GM18868 (cell line): Measurements from ENCODE around the gene FAM110C.
"Not testable (repeated sequence)": the region's sequence is repeated elsewhere in the genome, so short reads cannot be mapped to it uniquely, and the experiment has no call there.

ENCODE experiments used
- ATAC-seq: cut with Tn5 transposase; IDR thresholded peaks from one replicate; pipeline ENCODE4 v1.9.1; 2021; ENCODE audit warnings: mild to moderate bottlenecking, moderate library complexity; ENCODE audit not compliant: unreplicated experiment

Gene FAM110C

DNA sequence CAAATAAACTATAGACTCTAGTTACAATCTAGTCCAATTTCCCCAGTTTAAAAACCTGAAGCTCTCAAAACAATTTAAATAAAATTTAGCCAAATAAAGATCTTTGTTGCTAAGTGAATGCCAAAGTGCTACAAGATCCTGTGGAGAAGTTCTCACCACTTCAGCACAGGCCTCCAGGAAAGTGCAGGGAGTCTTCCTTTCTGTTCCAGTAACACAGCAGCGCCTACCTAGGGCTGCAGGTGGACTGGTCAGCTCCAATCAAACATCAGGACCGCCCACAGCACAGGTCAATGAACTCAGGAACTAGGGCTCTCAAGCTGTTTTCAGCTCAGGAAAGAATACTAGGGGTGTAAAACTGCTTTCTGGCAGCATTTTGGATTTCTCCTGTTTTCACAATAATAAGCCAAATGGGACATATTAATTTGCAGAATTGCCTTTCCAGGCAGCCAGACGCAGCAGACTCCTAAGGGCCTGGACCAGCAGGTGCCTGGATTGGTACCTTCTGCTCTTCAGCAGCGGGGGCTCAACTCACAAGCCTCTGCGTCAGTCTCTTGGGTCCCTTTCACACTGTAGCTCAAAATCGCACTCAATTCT lies 1.5 kb downstream of the FAM110C start:
- ATAC-seq: no peak

DNA sequence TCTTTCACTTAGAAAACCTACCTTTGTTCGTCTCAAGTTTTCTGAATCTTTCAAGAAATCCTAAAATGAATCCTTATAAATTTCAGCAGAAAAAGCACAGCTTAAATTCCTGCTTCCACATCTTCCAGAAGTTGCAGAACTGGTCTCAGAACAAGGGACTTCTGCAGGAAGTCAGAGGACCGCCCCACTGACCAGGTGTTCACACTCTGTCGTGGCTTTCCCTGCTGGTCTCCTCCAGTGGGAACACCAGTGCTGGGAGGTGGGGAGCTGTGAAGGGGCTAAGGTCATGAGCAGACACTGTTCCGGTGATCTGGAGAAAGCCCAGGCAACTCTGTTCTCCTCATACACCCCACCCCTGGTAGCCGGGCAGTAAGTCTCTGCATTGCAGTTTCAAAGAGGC lies 3.5 kb downstream of the FAM110C start:
- no peak for ATAC-seq

DNA sequence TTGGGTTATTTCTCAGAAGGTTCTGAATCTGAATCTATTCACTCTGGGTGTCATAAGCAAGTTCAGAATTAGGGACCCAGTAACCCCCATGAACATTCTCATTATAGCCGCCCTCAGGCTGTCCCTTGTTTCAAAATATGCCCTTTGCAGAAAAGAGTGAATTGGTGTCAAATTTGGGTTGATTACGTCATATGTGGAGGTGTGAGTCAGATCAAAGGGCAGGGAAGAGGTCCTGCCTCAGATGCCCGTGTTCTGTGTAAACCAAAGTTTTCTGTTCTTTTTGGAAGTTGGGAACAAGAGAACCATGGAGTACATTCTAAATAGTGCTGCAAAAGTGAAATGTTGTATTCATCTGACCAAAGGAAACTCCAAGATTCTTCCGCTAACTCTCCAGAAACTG lies 5.8 kb downstream of the FAM110C start:
- ATAC-seq: no peak

DNA sequence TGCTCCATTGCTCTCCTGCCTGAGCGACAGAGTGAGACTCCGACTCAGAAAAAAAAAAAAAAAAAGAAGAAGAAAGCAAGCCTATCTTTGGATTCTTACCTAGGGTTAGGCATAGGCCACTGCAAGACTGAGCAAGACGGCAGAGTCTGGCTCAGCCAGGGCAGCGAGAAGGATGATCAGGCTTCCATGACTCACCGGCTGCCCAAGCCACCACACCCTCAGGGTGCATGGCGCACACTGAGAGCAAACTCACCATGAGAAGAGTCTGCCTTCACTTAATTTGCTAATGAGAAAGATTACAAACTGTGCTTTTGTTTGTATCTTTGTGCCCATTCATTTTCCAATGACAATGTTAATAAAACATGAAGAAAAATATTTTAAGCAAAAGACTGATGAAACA lies 8.2 kb downstream of the FAM110C start:
- ATAC-seq: no peak

DNA sequence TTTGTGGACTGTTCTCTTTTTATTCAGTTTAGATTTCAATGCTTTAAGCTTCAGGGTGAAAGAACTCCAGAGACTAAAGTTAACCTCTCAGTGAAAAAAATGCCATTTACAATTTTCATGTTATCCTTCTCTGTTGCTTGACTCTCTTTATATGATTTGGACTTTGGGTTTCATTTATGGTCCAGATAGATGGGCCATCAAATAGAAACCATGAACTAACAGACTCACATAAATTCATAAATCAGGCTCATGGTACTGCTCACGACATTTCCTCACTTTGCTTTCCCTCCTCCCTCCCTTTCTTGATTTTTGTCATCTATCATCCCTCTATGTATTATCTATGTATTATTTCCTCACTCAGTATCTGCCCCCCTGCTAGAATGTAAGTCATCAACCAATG lies 10.0 kb downstream of the FAM110C start:
- no peak for ATAC-seq

DNA sequence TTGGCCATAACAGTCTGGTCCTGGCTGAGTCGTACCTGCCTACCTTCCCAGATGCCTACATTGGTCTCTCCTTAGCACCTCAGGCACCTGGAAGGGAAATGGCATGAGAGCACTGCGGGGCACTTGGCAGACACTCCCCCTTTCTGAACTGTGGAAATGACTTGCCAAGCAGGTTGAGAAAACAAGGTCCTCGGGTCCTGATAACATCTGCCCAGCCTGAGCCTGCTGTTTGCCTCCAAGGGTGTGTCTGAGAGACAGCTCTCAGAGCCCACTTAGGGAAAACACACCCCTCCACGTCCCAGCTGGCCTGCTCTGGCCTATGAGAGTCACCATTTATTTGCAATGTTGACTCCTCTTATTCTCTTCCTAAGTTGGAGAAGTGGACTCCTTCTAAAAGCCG lies 10.5 kb downstream of the FAM110C start:
- ATAC-seq: no peak

DNA sequence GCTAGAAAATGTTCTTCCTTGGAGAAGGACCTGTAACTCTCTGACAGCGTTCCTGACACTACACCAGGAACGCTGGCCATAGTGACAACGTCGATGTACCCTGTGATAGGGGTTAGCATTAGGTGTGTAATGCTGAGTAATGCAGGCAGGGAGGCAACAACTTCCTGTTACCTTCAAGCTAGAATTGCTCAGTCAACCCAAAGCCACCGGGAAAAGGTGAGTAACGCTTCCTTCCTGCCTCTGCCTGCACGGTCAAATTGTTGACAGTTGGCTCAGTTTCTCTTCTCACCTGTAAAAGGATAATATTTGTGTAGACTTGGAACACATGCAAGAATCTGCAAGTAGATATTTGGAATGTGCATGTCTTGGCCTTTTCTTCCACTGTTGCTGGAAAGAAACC lies 12.7 kb downstream of the FAM110C start:
- ATAC-seq: no peak

DNA sequence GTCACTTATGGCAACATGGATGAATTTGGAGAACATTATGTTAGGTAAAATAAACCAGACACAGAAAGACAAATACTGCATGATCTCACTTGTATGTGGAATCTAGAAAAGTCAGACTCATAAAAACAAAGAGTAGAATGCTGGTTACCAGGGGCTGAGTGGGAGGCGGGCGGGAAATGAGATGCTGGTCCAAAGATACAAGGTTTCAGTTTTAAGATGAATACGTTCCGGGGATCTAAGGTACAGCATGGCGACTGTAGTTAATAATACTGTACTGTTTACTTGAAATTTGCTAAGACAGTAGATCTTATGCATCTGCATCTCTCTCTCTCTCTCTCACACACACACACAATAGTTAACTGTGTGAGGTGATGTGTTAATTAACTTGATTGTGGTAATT lies 14.2 kb downstream of the FAM110C start:
- ATAC-seq: no peak

DNA sequence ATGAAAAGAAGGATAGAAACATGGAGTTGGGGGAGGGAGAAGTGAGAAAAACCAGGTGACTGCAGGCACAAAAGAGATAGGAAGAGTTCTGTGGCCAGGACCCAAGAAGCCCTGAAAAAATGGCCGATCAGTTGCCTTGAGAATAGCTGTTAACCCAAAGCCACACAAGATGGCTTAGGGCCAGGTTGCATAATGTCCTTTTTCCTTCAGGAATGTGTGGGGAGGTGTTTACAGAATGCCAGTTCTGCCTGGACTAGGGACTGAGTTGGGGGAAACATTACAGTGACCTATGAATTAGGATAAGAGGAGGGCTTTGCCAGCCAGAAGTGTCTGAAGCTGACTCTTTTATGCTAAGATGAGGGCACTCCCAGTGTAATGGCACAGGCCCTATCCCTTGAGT lies 17.1 kb downstream of the FAM110C start:
- ATAC-seq: no peak

DNA sequence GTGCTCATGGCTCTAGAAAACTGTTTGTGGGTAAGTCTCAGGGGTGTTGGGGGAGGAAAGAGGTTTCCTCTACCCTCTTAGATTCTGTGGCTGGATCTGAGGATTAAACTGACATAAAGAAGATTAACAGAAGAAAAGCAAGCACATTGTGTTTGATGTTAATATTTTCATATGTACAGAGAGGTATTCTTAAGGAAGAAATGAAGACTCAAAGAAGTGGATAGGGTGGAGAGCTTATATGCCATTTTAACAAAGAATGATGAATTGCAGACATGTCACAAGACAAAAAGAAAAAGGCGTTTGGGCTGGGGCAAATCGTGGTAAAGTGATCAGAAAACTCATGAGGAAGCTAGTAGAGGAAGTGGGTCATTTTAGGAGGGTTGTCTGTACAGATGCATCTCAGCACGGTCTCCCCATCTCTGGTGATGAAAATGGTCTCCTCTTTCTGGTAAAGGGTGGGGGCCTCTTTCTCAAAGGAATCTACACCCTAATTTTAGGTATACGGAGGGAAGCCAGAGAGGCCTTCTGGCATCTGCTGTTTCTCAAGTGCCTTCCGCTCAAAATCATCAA lies 17.8 kb downstream of the FAM110C start:
- no peak for ATAC-seq

DNA sequence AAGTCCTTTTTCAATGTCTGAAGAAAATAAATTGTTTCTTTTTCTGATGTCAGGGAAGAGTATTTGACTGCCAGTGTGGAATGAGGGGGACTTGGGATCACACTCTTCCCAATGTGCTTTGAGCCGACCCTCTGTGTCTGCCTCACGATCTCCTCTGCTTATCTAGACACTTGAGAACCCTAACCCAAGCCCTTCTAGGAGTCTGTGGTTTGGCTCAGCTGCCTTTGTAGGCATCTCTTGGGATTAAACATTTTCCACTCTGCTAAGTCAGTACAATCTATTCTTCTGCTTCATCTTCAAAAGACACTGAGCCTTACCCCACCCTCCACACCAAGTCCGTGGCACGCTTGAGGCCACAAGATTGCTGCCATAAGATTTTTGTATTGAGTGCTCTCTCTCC lies 19.4 kb downstream of the FAM110C start:
- no peak for ATAC-seq

DNA sequence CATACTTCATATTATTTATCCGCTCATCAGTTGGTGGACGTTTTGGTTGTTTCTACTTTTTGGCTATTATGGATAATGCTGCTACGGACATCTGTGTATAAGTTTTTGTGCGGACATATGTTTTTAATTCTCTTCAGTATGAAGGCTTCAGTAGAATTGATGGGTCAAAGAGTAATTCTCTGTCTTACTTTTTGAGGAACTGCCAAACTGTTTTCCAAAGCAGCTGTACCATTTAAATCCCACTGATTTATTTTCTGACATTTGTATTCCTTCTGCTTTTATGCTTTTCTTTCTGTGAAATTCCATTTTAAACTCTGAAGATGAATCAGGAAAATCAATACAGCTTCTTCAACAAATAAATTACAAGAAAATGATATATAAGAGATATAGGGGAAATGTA lies 20.8 kb downstream of the FAM110C start:
- no peak for ATAC-seq

DNA sequence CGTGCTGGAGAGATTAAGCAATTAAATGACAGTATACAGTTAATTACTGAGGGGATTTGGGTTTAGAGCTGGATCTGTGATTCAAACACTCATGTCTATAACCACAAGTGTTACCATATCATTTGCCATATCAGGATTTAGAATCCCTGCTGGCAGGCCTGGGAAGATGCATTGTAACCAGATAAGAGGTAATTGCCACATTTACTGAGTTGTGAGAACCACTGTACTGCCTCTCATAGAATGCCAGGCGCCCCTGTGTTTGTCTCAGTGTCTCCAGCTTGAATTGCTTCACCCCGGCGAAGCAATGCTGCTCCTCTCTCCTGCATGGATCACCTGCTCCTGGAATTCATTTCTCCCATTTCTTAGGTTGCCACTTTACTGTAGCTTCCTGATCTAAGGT lies 21.7 kb downstream of the FAM110C start:
- ATAC-seq: not testable (repeated sequence)

DNA sequence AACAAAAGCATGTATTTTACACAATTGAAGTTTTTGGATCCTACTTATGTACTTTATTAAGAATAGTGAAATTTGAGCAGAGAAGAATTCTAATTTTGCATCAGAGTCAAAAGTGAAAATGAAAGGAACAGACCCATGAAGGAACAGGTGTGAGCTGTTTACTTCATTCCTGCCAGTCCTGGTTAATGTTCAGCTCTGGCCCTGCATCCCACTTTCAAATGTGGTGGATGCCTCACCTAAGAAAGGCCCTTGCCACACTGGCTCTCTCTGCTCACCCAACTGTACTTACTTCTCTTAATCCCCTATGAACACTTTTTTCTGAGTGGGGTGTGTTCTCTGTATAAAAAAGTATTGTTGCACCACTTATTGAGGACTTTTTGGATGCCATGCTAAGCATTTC lies 22.2 kb downstream of the FAM110C start:
- no peak for ATAC-seq

DNA sequence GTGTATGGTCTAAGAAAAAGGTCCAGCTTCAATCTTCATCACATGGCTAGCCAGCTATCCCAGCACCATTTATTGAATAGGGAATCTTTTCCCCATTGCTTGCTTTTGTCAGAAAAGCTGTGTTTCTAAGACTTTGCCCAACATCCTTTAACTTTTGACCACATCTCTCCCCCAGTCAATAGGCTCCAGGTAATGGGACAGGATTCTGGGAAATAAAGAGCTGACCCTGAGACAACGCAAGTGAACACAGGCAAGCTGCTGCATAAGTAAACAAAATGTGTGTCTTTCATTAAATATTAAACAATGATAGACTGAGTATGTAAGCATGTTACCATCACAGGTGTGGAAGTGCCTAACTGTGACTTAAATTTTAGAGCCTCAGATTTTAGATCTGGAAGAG lies 23.0 kb downstream of the FAM110C start:
- ATAC-seq: no peak

DNA sequence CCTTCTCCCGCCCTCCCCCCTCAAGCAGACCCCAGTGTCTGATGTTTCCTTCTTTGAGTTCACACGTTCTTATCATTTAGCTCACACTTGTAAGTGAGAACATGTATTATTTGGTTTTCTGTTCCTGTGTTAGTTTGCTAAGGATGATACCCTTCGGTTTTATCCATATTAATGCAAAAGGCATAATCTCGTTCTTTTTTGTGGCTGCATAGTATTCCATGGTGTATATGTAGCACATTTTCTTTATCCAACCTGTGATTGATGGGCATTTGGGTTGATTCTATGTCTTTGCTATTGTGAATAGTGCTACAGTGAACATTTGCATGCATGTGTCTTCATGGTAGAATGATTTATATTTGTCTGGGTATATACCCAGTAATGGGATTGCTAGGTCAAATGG lies 24.1 kb downstream of the FAM110C start:
- ATAC-seq: not testable (repeated sequence)

DNA sequence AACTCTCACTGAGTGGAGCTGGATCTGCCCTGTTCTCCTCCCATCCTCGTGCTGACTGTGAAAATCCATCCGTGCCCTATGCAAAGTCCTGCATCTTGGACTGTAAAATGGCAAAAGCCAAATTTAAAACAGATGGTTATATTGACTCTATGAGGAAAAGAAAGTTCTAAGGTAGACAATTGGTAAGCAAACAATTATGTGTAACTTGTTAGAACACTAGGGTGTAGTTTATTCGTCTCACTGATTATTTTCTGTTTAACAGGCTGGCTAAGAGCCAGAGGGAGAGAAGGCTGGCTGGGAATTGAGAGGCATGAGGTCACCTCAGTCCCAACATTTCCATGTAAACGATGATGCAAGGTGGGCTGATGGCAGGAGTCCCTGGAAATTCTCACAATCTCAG lies 26.0 kb downstream of the FAM110C start:
- not testable (repeated sequence) for ATAC-seq

DNA sequence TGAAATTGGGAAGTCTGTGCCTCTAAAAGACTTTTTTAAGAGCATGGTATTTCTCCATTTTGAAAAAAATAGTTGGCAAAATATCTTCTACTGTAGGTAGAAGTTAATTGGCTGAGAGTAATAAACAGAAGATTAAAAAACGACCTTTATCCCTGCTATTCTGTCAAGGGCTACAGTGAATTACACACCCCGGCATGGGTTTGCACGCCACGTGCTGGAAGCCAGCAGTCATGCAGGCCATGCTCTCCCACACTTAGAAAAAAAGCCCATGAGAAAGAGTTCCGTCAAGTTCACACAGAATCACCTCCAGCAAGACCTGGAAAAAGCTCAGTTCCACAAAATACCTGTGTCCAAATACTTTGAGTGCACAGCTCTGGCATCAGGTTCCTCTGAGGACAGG lies 26.8 kb downstream of the FAM110C start:
- ATAC-seq: no peak

DNA sequence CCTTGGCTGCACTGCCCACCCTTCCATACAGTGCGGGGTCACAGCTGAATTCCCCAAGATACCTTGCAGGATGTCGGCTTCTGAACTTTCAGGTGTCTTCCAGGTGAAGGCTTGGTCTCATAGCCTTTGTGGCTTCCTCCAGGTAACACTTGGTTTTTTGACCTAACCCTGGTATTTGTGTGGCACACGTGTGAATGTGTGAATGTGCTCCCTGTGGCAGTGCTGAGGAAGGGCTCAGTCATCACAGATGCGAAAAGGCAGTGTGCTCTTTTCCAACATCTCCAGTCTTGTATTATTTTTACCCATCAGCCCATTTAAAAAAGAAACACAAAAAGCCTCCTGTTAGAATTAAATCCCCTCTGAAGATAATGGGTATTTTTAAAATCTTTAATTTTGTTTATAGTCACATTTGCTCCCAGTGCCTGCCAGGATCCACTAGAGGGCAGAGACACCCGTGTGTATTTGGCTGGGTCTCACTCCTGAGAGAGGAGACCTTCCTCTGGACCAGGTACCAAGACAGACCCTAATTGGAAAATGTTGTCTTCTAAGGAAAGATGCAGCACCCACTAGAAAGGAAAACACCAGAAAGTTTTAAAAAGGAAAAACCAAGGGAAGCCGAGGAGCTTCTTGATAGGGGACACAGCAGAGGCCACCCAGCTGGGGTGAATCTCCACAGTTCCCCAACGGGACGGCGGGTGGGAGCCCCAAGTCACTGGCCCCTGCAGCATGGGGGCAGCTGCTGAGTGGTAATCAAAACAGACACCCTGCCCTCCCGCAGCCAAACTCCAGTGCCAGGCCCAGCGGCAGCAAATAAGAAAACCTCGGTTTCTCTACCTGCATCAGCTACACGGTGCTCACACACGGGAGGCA lies 27.7 kb downstream of the FAM110C start:
- no peak for ATAC-seq

DNA sequence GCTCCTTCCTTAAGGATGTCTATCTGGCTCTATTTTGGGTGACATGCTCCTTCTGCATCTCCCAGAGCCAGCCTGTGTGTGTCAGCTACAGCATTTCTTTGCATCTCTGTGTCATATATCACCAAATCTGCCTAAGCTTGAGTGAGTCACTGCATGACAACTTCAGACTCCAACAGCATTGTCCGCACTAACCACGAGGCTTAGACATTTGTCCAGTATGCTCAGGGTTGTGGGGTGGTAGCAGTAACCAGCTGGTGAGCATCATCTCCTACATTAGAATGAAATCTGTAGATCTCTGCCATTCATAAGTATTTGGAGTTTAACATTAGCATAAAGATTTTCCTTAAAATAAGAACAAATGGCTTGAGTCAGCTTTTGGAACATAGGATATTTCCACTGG lies 30.4 kb downstream of the FAM110C start:
- ATAC-seq: not testable (repeated sequence)

DNA sequence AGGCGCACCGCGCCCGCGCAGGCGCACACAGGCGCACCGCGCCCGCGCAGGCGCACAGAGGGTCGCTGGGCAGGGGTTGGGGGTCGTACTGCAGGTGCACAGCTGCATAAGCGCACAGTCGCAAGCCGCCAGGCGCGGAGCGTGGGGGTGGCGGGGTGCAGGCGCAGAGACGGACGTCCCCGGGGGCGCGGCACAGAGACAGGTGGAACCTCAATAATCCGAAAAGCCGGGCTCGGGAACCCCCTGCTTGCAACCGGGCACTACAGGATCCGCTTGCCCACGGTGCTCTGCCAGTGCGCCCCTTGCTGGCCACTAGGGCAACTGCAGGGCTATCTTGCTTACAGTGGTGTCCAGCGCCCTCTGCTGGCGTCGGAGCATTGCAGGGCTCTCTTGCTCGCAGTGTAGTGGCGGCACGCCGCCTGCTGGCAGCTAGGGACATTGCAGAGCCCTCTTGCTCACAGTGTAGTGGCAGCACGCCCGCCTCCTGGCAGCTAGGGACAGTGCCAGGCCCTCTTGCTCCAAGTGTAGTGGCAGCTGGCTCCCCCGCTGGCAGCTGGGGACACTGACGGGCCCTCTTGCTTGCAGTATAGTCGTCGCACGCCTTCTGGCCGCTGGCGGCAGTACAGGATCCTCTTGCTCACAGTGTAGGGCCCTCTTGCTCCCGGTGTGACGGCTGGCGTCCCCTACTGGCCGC lies 34.9 kb downstream of the FAM110C start:
- no peak for ATAC-seq
